Panc1 (cell line): ENCODE data around the gene ISLR2. TPM values are rescaled to one million over a fixed set of nuclear protein-coding genes. Genes with fewer than 3 reads are reported as not detected.

Experiments used
- ATAC-seq: fragments of 200-7000 bp; cut with Tn5 transposase; 2 replicates; pipeline ENCODE4 v1.9.1; 2020; ENCODE audit warnings: mild to moderate bottlenecking, moderate library complexity
- BruUV-seq: library from RNA; stranded (reverse); fragments of 400-500 nt; replicated peaks from 2 replicates; lab custom pipeline; 2021; lab: Mats Ljungman, UMichigan
- CTCF ChIA-PET: fragments of 300-600 bp; sonication (Branson Sonifier 250); formaldehyde crosslinking; loops from one replicate; lab custom pipeline; 2022; ENCODE audit warnings: antibody characterized with exemption; lab: Charles Lee
- POLR2A ChIA-PET: fragments of 300-600 bp; sonication (Branson Sonifier 250); formaldehyde crosslinking; loops from one replicate; lab custom pipeline; 2022; ENCODE audit warnings: antibody characterized with exemption; lab: Charles Lee
- DNase-seq: peaks from one replicate; pipeline ENCODE4 v3.0.0-alpha.2; 2010; ENCODE audit warnings: low read depth, low spot score
- H3K27ac ChIP-seq: 2 replicates; pipeline ENCODE4 v1.5.1; 2011; ENCODE audit warnings: mild to moderate bottlenecking, low read length, inconsistent platforms
- H3K27me3 ChIP-seq: fragments of 200-500 bp; sonication (Bioruptor generic); 2 replicates; pipeline ENCODE4 v1.6.0; 2014; ENCODE audit warnings: low read length, inconsistent platforms; ENCODE audit not compliant: control insufficient read depth, insufficient read depth
- H3K36me3 ChIP-seq: fragments of 200-500 bp; sonication (Bioruptor generic); 2 replicates; pipeline ENCODE4 v1.5.1; 2014; ENCODE audit warnings: inconsistent platforms, mild to moderate bottlenecking, low read length, moderate library complexity; ENCODE audit not compliant: control insufficient read depth, insufficient read depth
- H3K4me1 ChIP-seq: 2 replicates; pipeline ENCODE4 v1.5.1; 2011; ENCODE audit warnings: inconsistent platforms, mild to moderate bottlenecking, low read length, moderate library complexity; ENCODE audit not compliant: control insufficient read depth, insufficient read depth
- H3K4me3 ChIP-seq, 2 experiments: 2 replicates each; pipeline ENCODE4 v1.5.1; 2011 to 2012; ENCODE audit warnings: low read depth in 2 of 2, low read length in 2 of 2, mild to moderate bottlenecking in 2 of 2, inconsistent platforms in 1 of 2, moderate library complexity in 1 of 2
- H3K9me3 ChIP-seq: fragments of 200-500 bp; sonication (Bioruptor generic); 2 replicates; pipeline ENCODE4 v1.5.1; 2014; ENCODE audit warnings: low read depth, mild to moderate bottlenecking, inconsistent platforms, low read length, moderate library complexity; ENCODE audit not compliant: control insufficient read depth, insufficient read depth
- CTCF ChIP-seq: fragments of 450-650 bp; IDR thresholded peaks from 2 replicates; pipeline ENCODE4 v1.5.1; 2017; ENCODE audit warnings: mild to moderate bottlenecking
- POLR2AphosphoS5 ChIP-seq: IDR thresholded peaks from 2 replicates; pipeline ENCODE4 v1.6.1; 2012; ENCODE audit warnings: mild to moderate bottlenecking, low read depth, low read length, moderate library complexity
- REST ChIP-seq, 2 experiments: IDR thresholded peaks; 2 replicates each; pipeline ENCODE4 v1.6.1; 2011 to 2012; ENCODE audit warnings: low read depth in 2 of 2, control low read depth in 1 of 2, low read length in 1 of 2, mild to moderate bottlenecking in 1 of 2, moderate library complexity in 1 of 2; ENCODE audit not compliant: insufficient read depth in 1 of 2
- SIN3A ChIP-seq: IDR thresholded peaks from 2 replicates; pipeline ENCODE4 v1.6.1; 2012; ENCODE audit warnings: low read depth, mild to moderate bottlenecking, low read length, moderate library complexity, borderline replicate concordance; ENCODE audit not compliant: insufficient read depth
- TCF7L2 ChIP-seq: IDR thresholded peaks from 2 replicates; pipeline ENCODE4 v1.6.1; 2011; ENCODE audit warnings: mild to moderate bottlenecking, low read depth, low read length, inconsistent platforms
- in situ Hi-C: cut with HindIII; loops from 2 replicates; pipeline ENCODE4 v1.10.0; 2016; ENCODE audit warnings: low sequenced_read_pairs, low pct_unique_long_range_greater_than_20kb
- intact Hi-C: fragments of 100-400 bp; cut with micrococcal nuclease; formaldehyde crosslinking; loops from one replicate; pipeline ENCODE4 v1.10.0; 2022; ENCODE audit not compliant: unreplicated experiment
- total RNA-seq: library from RNA; stranded (reverse); gene quantifications from one replicate; pipeline ENCODE4 v1.2.1, GENCODE V29; 2021; ENCODE audit not compliant: unreplicated experiment

Gene ISLR2
- total RNA-seq, 1 experiment from 2014 or later, result 0.36 TPM

- ChIA-PET CTCF (interaction anchor here (0.6 to 3.3 kb wide), 15 partner anchors 15 to 640 kb away, joined by 3 to 53 read pairs (median 4); no protein-coding TSS in a partner anchor), POLR2A (no interaction called here)
- in situ Hi-C loops, result no loop called here
- DNase-seq (no peak), ATAC-seq (0 out of 2 replicates have a peak, but pooled peaks have one; percentile 19)
- Histone ChIP-seq H3K9me3 (no peaks in the 10 kb centered on the region), H3K27me3 (peaks cover 16% of the 10 kb centered on the region; the same call in 1 of the 2 replicates), H3K27ac (no peak overlapping the region), H3K36me3 (no peaks in the 10 kb centered on the region), H3K4me1 (peaks cover 14% of the 10 kb centered on the region), H3K4me3 (peak overlapping the region; percentile 24 to 44)
- BruUV-seq, result no TSS peak
- TF ChIP-seq POLR2AphosphoS5 (no peak), SIN3A (no peak), TCF7L2 (no peak), CTCF (no peak), REST (IDR thresholded peaks at IDR 0.05; ENCODE audit: insufficient read depth in 1 of 2, low read depth in 2 of 2, low read length in 1 of 2) (no peak)
- intact Hi-C loops, result loop anchor here (1.0 to 5.0 kb wide), 3 partner anchors 77 to 178 kb away; no protein-coding TSS in a partner anchor
These were observed 1.4 kb upstream of the ISLR2 start for GRCh38 chr15:74128785-74129585.

GRCh38 chr15:74129586-74130154 is 716 bp upstream of the ISLR2 start:
- ATAC-seq (no peak), DNase-seq (no peak)
- Histone ChIP-seq H3K9me3 (no peaks in the 10 kb centered on the region), H3K27ac (no peak overlapping the region), H3K36me3 (no peaks in the 10 kb centered on the region), H3K4me1 (peaks cover 14% of the 10 kb centered on the region), H3K27me3 (peaks cover 16% of the 10 kb centered on the region; the same call in 1 of the 2 replicates), H3K4me3 (peak overlapping the region; percentile 24 to 44)
- CTCF ChIA-PET, result interaction anchor here (0.6 to 3.3 kb wide), 7 partner anchors 15 to 639 kb away, joined by 3 to 53 read pairs (median 5); no protein-coding TSS in a partner anchor
- POLR2A ChIA-PET, result no interaction called here
- in situ Hi-C loops, result no loop called here
- no TSS peak for BruUV-seq
- no peak for TF ChIP-seq TCF7L2
- TF ChIP-seq POLR2AphosphoS5, result no peak
- TF ChIP-seq CTCF, result no peak
- no peak for TF ChIP-seq SIN3A
- TF ChIP-seq REST (IDR thresholded peaks at IDR 0.05; ENCODE audit: insufficient read depth in 1 of 2, low read depth in 2 of 2, low read length in 1 of 2), result no peak
- intact Hi-C loops, result loop anchor here (5.0 kb wide), 1 partner anchor 77 kb away; no protein-coding TSS in a partner anchor
